GM12878 (cell line): ENCODE measurements around the gene TEAD4. TPM values are rescaled to one million over a fixed set of nuclear protein-coding genes. Genes with fewer than 3 reads are reported as not detected.

Experiments used
- ATAC-seq: fragments of 200-7000 bp; cut with Tn5 transposase; 3 replicates; pipeline ENCODE4 v1.9.1; 2020; ENCODE audit warnings: mild to moderate bottlenecking, moderate library complexity
- BruUV-seq: library from RNA; stranded (reverse); fragments of 400-500 nt; replicated peaks from 2 replicates; lab custom pipeline; 2021; lab: Mats Ljungman, UMichigan
- CTCF ChIA-PET: fragments of 300-600 bp; sonication (Branson Sonifier 250); formaldehyde crosslinking; extraction: SDS; loops from one replicate; lab custom pipeline; 2021; ENCODE audit warnings: inconsistent platforms; lab: Yijun Ruan, JAX
- POLR2A ChIA-PET: fragments of 350-600 bp; formaldehyde crosslinking; extraction: SDS; loops from one replicate; lab custom pipeline; 2021; ENCODE audit warnings: inconsistent platforms; lab: Charles Lee
- RAD21 ChIA-PET: fragments of 300-600 bp; sonication (Branson Sonifier 250); formaldehyde crosslinking; loops from one replicate; lab custom pipeline; 2023; ENCODE audit warnings: antibody characterized with exemption; ENCODE audit not compliant: unreplicated experiment; lab: Charles Lee
- SMC1A ChIA-PET: fragments of 300-600 bp; sonication (Branson Sonifier 250); formaldehyde crosslinking; loops from one replicate; lab custom pipeline; 2023; ENCODE audit not compliant: unreplicated experiment, uncharacterized antibody; lab: Charles Lee
- DNase-seq: peaks from one replicate; pipeline ENCODE4 v3.0.0-alpha.2; 2011; ENCODE audit warnings: low read depth, low spot score
- FAIRE-seq: peaks from 3 replicates; lab custom pipeline; 2011; peaks lifted over from hg19 to GRCh38; lab: Jason Lieb, UNC
- H2AFZ ChIP-seq: 2 replicates; pipeline ENCODE4 v1.6.0; 2011; ENCODE audit warnings: low read depth, low read length, control low read depth; ENCODE audit not compliant: control insufficient read depth
- H3K27ac ChIP-seq: 2 replicates; pipeline ENCODE4 v1.5.1; 2011; ENCODE audit warnings: control low read depth; ENCODE audit not compliant: control insufficient read depth, insufficient read depth
- H3K27me3 ChIP-seq, 2 experiments: replicated peaks in 1 of 2; 2 replicates each; pipeline versions ENCODE4 v1.6.0 to v1.6.1; 2011; ENCODE audit warnings: low read length in 1 of 2; ENCODE audit not compliant: control insufficient read depth in 2 of 2, insufficient read depth in 2 of 2
- H3K36me3 ChIP-seq, 2 experiments: 2 replicates each; pipeline ENCODE4 v1.5.1; 2011; ENCODE audit warnings: low read length in 1 of 2; ENCODE audit not compliant: control insufficient read depth in 2 of 2, insufficient read depth in 2 of 2
- H3K4me1 ChIP-seq: 2 replicates; pipeline ENCODE4 v1.6.1; 2011; ENCODE audit warnings: mild to moderate bottlenecking, low read length, moderate library complexity, mixed read lengths; ENCODE audit not compliant: control insufficient read depth, insufficient read depth
- H3K4me2 ChIP-seq: 2 replicates; pipeline ENCODE4 v1.6.0; 2011; ENCODE audit warnings: control low read depth; ENCODE audit not compliant: control insufficient read depth, insufficient read depth
- H3K4me3 ChIP-seq: fragments of 200-600 bp; sonication (generic); 2 replicates; pipeline ENCODE4 v1.5.1; 2016
- H3K79me2 ChIP-seq: 2 replicates; pipeline ENCODE4 v1.6.0; 2011; ENCODE audit warnings: low read length; ENCODE audit not compliant: control insufficient read depth, insufficient read depth
- H3K9ac ChIP-seq: 2 replicates; pipeline ENCODE4 v1.8.0; 2011; ENCODE audit warnings: low read length, control low read depth, mixed read lengths; ENCODE audit not compliant: control insufficient read depth, insufficient read depth
- H3K9me3 ChIP-seq: replicated peaks from 3 replicates; pipeline ENCODE4 v1.5.1; 2011; ENCODE audit warnings: mild to moderate bottlenecking, low read length; ENCODE audit not compliant: control insufficient read depth, insufficient read depth
- H4K20me1 ChIP-seq: 2 replicates; pipeline ENCODE4 v1.6.0; 2011; ENCODE audit not compliant: control insufficient read depth, insufficient read depth
- ATF3 ChIP-seq: IDR thresholded peaks from 2 replicates; pipeline ENCODE4 v1.6.1; 2011; ENCODE audit warnings: low read depth, mild to moderate bottlenecking, low read length, moderate library complexity, borderline replicate concordance; ENCODE audit errors: extremely low read depth
- ATF7 ChIP-seq: fragments of 450-650 bp; IDR thresholded peaks from 2 replicates; pipeline ENCODE4 v1.6.1; 2016; ENCODE audit warnings: low read depth, mild to moderate bottlenecking
- BCL3 ChIP-seq: IDR thresholded peaks from 2 replicates; pipeline ENCODE4 v1.6.1; 2011; ENCODE audit warnings: borderline replicate concordance, low read depth, mild to moderate bottlenecking, moderate library complexity, low read length; ENCODE audit not compliant: insufficient read depth, poor library complexity, severe bottlenecking
- CEBPZ ChIP-seq: fragments of 150-350 bp; IDR thresholded peaks from 2 replicates; pipeline ENCODE4 v1.6.1; 2016; ENCODE audit warnings: low read depth, low read length
- DPF2 ChIP-seq: fragments of 450-650 bp; IDR thresholded peaks from 2 replicates; pipeline ENCODE4 v1.6.1; 2017; ENCODE audit warnings: mild to moderate bottlenecking
- HDAC2 ChIP-seq: fragments of 200-600 bp; sonication (generic); IDR thresholded peaks from 2 replicates; pipeline ENCODE4 v1.6.1; 2017
- IRF4 ChIP-seq: IDR thresholded peaks from 2 replicates; pipeline ENCODE4 v1.6.1; 2011; ENCODE audit warnings: low read depth, low read length
- JUND ChIP-seq: IDR thresholded peaks from 2 replicates; pipeline ENCODE4 v1.6.1; 2012; ENCODE audit warnings: low read depth, mild to moderate bottlenecking, low read length, improper control_type of control experiment, moderate library complexity
- MXI1 ChIP-seq: fragments of 150-350 bp; IDR thresholded peaks from 2 replicates; pipeline ENCODE4 v1.6.1; 2011; ENCODE audit warnings: low read depth, mild to moderate bottlenecking, inconsistent platforms, low read length, improper control_type of control experiment
- RELB ChIP-seq: fragments of 450-650 bp; IDR thresholded peaks from 2 replicates; pipeline ENCODE4 v1.6.1; 2017; ENCODE audit warnings: low read depth, mild to moderate bottlenecking, moderate library complexity
- ZBTB11 ChIP-seq: fragments of 450-650 bp; formaldehyde crosslinking; IDR thresholded peaks from 2 replicates; pipeline ENCODE4 v1.5.0; 2022; ENCODE audit warnings: mild to moderate bottlenecking, missing genetic modification characterization
- ZNF384 ChIP-seq: IDR thresholded peaks from 2 replicates; pipeline ENCODE4 v1.6.1; 2012; ENCODE audit warnings: low read depth, mild to moderate bottlenecking, low read length, improper control_type of control experiment, borderline replicate concordance
- WGBS: methylation state at CpG from one replicate; pipeline ENCODE4 v1.1.6; 2016; ENCODE audit warnings: low lambda C conversion rate; ENCODE audit not compliant: insufficient replicate concordance, insufficient coverage; ENCODE audit errors: missing lambda C conversion rate; 5-methylcytosine and 5-hydroxymethylcytosine counted together
- in situ Hi-C: fragments of 300-500 bp; cut with MboI; formaldehyde crosslinking; loops from 9 replicates; pipeline ENCODE4 v1.14.3; 2018; ENCODE audit warnings: mixed read lengths
- intact Hi-C: fragments of 100-400 bp; cut with micrococcal nuclease; formaldehyde crosslinking; loops from one replicate; pipeline ENCODE4 v1.14.2; 2022; ENCODE audit not compliant: unreplicated experiment
- polyA plus RNA-seq, 11 experiments: library from polyadenylated mRNA; depleted of rRNA in 4 of 11; unstranded in 6 of 11; stranded (reverse) in 5 of 11; fragments of >200 nt; fragmentation: Nextera tagmentation in 4 of 11; fragmentation: Illumina TruSeq in 1 of 11; extraction: Ambion mirVana in 4 of 11; extraction: Trizol in 1 of 11; gene quantifications; 1 replicate in 1 of 11; 2 replicates in 10 of 11; pipeline versions ENCODE4 v1.2.1 to v1.2.3, GENCODE V29; 2011 to 2016; ENCODE audit warnings: inconsistent platforms in 2 of 11, missing spikeins in 2 of 11, low read depth in 1 of 11
- total RNA-seq, 4 experiments: library from RNA; depleted of rRNA in 3 of 4; stranded (reverse); fragments of >200 nt in 3 of 4; fragmentation: Illumina TruSeq in 1 of 4; extraction: Trizol in 1 of 4; gene quantifications; 2 replicates each; pipeline versions ENCODE4 v1.2.1 to v1.2.3, GENCODE V29; 2013 to 2021

Gene TEAD4
- total and polyA plus RNA-seq, 10 of the 15 experiments (the other 5 are each of a cell fraction or from before 2014, with no cell fraction given): 0.04 to 0.68 (median 0.31) TPM; not detected in 4

- H3K4me1 ChIP-seq: no peaks in the 10 kb centered on the region
- RAD21 ChIA-PET: no interaction called here
- TF ChIP-seq ZBTB11 (CRISPR knock-in tag): no peak
- TF ChIP-seq RELB: no peak
- TF ChIP-seq ZNF384: no peak
- no peak for TF ChIP-seq DPF2
- TF ChIP-seq MXI1: no peak
- TF ChIP-seq HDAC2: no peak
- no peak for TF ChIP-seq JUND
- no peak for TF ChIP-seq CEBPZ
- TF ChIP-seq BCL3: no peak
- TF ChIP-seq IRF4: no peak
- no peak for TF ChIP-seq ATF7
- no peak for TF ChIP-seq ATF3
Measured at GRCh38 chr12:3086211-3086610, 127.0 kb downstream of the TEAD4 start.

More at GRCh38 chr12:3086211-3086610, 127.0 kb downstream of the TEAD4 start:
- no peak overlapping the region for H3K9ac ChIP-seq
- POLR2A ChIA-PET: no interaction called here
- no peaks in the 10 kb centered on the region for H3K79me2 ChIP-seq
- no peak overlapping the region for H3K4me3 ChIP-seq
- no TSS peak for BruUV-seq
- no peaks in the 10 kb centered on the region; a peak in 1 of 4 replicates for H3K27me3 ChIP-seq
- DNase-seq: no peak
- FAIRE-seq: no peak
- in situ Hi-C loops: no loop called here
- no peaks in the 10 kb centered on the region for H3K9me3 ChIP-seq
- 31% methylated on average over 4 of the region's 4 CpGs for WGBS
- no peaks in the 10 kb centered on the region for H4K20me1 ChIP-seq
- CTCF ChIA-PET: interaction anchor here (0.6 kb wide), 1 partner anchor 869 kb away, joined by 3 read pairs; no protein-coding TSS in a partner anchor
- ATAC-seq: no peak
- no peaks in the 10 kb centered on the region for H3K36me3 ChIP-seq
- no peak overlapping the region for H2AFZ ChIP-seq
- SMC1A ChIA-PET: no interaction called here
- H3K27ac ChIP-seq: no peak overlapping the region
- intact Hi-C loops: no loop called here
- H3K4me2 ChIP-seq: no peak overlapping the region
